Neural cell (in vitro differentiated cells): ENCODE measurements around the gene ZNF462. TPM values are rescaled to one million over a fixed set of nuclear protein-coding genes. Genes with fewer than 3 reads are reported as not detected.

ENCODE experiments used
- H2AFZ ChIP-seq: fragments of 200-600, 300-800 bp; sonication (generic), shearing (Covaris generic); 2 replicates; pipeline ENCODE4 v1.6.0; 2014; ENCODE audit warnings: low read depth, mild to moderate bottlenecking, antibody characterized with exemption, low read length, moderate library complexity
- H3F3A ChIP-seq: fragments of 200-600 bp; shearing (Covaris generic); 2 replicates; pipeline ENCODE4 v1.6.1; 2016; ENCODE audit warnings: mild to moderate bottlenecking, moderate library complexity, mixed read lengths, antibody characterized with exemption, low read length; ENCODE audit not compliant: insufficient read depth, poor library complexity, severe bottlenecking
- H3K27ac ChIP-seq: fragments of 200-600, 300-800 bp; sonication (generic), shearing (Covaris generic); 2 replicates; pipeline ENCODE4 v1.5.1; 2014; ENCODE audit warnings: mild to moderate bottlenecking, low read length, moderate library complexity
- H3K27me3 ChIP-seq: fragments of 300-800, 200-600 bp; sonication (generic), shearing (Covaris generic); 2 replicates; pipeline ENCODE4 v1.6.0; 2014; ENCODE audit warnings: mild to moderate bottlenecking, low read depth, low read length, moderate library complexity; ENCODE audit not compliant: insufficient read depth
- H3K36me3 ChIP-seq: fragments of 300-800, 200-600 bp; sonication (generic), shearing (Covaris generic); 2 replicates; pipeline ENCODE4 v1.5.1; 2014; ENCODE audit warnings: mild to moderate bottlenecking, antibody characterized with exemption, low read length, moderate library complexity; ENCODE audit not compliant: insufficient read depth
- H3K4me2 ChIP-seq: fragments of 300-800, 200-600 bp; sonication (generic), shearing (Covaris generic); 2 replicates; pipeline ENCODE4 v1.6.0; 2014; ENCODE audit warnings: mild to moderate bottlenecking, low read length
- H3K4me3 ChIP-seq: fragments of 300-800, 200-600 bp; sonication (generic), shearing (Covaris generic); 2 replicates; pipeline ENCODE4 v1.5.1; 2014; ENCODE audit warnings: mild to moderate bottlenecking, low read length, moderate library complexity
- H3K79me2 ChIP-seq: fragments of 200-600 bp; shearing (Covaris generic); replicated peaks from 2 replicates; pipeline ENCODE4 v1.6.0; 2014; ENCODE audit warnings: mild to moderate bottlenecking, low read length, moderate library complexity; ENCODE audit not compliant: insufficient read depth
- H3K9ac ChIP-seq: fragments of 300-800, 200-600 bp; sonication (generic), shearing (Covaris generic); 2 replicates; pipeline ENCODE4 v1.6.1; 2016; ENCODE audit warnings: mild to moderate bottlenecking, low read length, mixed read lengths
- H3K9me2 ChIP-seq: fragments of 200-600 bp; shearing (Covaris generic); 2 replicates; pipeline ENCODE4 v1.6.1; 2016; ENCODE audit warnings: mild to moderate bottlenecking, low read length, mixed read lengths; ENCODE audit not compliant: insufficient read depth
- H3K9me3 ChIP-seq: fragments of 200-600, 300-800 bp; sonication (generic), shearing (Covaris generic); 2 replicates; pipeline ENCODE4 v1.6.1; 2016; ENCODE audit warnings: mild to moderate bottlenecking, mixed run types, low read length, moderate library complexity, mixed read lengths
- H4K20me1 ChIP-seq: fragments of 200-600 bp; shearing (Covaris generic); 2 replicates; pipeline ENCODE4 v1.6.1; 2016; ENCODE audit warnings: mild to moderate bottlenecking, mixed run types; ENCODE audit not compliant: insufficient read depth
- CTCF ChIP-seq: fragments of 450-650 bp; IDR thresholded peaks from 2 replicates; pipeline ENCODE4 v1.5.1; 2014; ENCODE audit warnings: antibody characterized with exemption, mild to moderate bottlenecking, moderate library complexity; ENCODE audit not compliant: poor library complexity, severe bottlenecking
- EP300 ChIP-seq: fragments of 450-650 bp; conservative IDR thresholded peaks from 2 replicates; pipeline ENCODE4 v1.6.1; 2014; ENCODE audit warnings: antibody characterized with exemption, mild to moderate bottlenecking, moderate library complexity; ENCODE audit not compliant: poor library complexity, severe bottlenecking
- EZH2 ChIP-seq: fragments of 200-600, 300-800 bp; shearing (Covaris generic), sonication (generic); IDR thresholded peaks from 2 replicates; pipeline ENCODE4 v1.6.1; 2014; ENCODE audit warnings: antibody characterized with exemption, low read length, borderline replicate concordance, mild to moderate bottlenecking; ENCODE audit not compliant: insufficient read depth, poor library complexity, severe bottlenecking
- MXI1 ChIP-seq: fragments of 450-650 bp; conservative IDR thresholded peaks from 2 replicates; pipeline ENCODE4 v1.6.1; 2014; ENCODE audit warnings: antibody characterized with exemption, mild to moderate bottlenecking; ENCODE audit not compliant: poor library complexity, severe bottlenecking
- POLR2AphosphoS5 ChIP-seq: IDR thresholded peaks from 2 replicates; pipeline ENCODE4 v1.6.1; 2012
- RAD21 ChIP-seq: fragments of 450-650 bp; conservative IDR thresholded peaks from 2 replicates; pipeline ENCODE4 v1.6.1; 2014; ENCODE audit warnings: antibody characterized with exemption, mild to moderate bottlenecking, moderate library complexity
- REST ChIP-seq: IDR thresholded peaks from 2 replicates; pipeline ENCODE4 v1.6.1; 2012; ENCODE audit warnings: borderline replicate concordance
- SMC3 ChIP-seq: fragments of 450-650 bp; conservative IDR thresholded peaks from 2 replicates; pipeline ENCODE4 v1.6.1; 2014; ENCODE audit warnings: antibody characterized with exemption, mild to moderate bottlenecking, moderate library complexity; ENCODE audit not compliant: poor library complexity
- TAF1 ChIP-seq: IDR thresholded peaks from 2 replicates; pipeline ENCODE4 v1.6.1; 2012; ENCODE audit warnings: low read depth
- polyA plus RNA-seq: library from polyadenylated mRNA; depleted of rRNA; stranded (reverse); fragments of >200 nt; gene quantifications from 2 replicates; pipeline ENCODE4 v1.2.3, GENCODE V29; 2014

ZNF462 gene
- polyA plus RNA-seq, 1 donor from 2014 or later: 9.1 TPM

- H3K9ac ChIP-seq: no peak overlapping the region
- H3K4me2 ChIP-seq: no peak overlapping the region
- H3K9me3 ChIP-seq: no peaks in the 10 kb centered on the region
- no peak overlapping the region for H2AFZ ChIP-seq
- TF ChIP-seq TAF1: no peak
- no peak for TF ChIP-seq EZH2
- no peak for TF ChIP-seq REST
- TF ChIP-seq RAD21: no peak
- no peak for TF ChIP-seq POLR2AphosphoS5
- TF ChIP-seq SMC3: no peak
- no peak for TF ChIP-seq CTCF
- no peak for TF ChIP-seq EP300
- TF ChIP-seq MXI1: no peak
- no peaks in the 10 kb centered on the region for H3K9me2 ChIP-seq
- no peaks in the 10 kb centered on the region for H3F3A ChIP-seq
- H3K27ac ChIP-seq: no peak overlapping the region
- H3K27me3 ChIP-seq: no peaks in the 10 kb centered on the region
- H4K20me1 ChIP-seq: no peaks in the 10 kb centered on the region
- peaks cover 33% of the 10 kb centered on the region for H3K36me3 ChIP-seq
- no peak overlapping the region for H3K4me3 ChIP-seq
- peaks cover 6% of the 10 kb centered on the region for H3K79me2 ChIP-seq
Observed at GRCh38 chr9:106932178-106932577, 69.2 kb downstream of the ZNF462 start.

- H3K4me3 ChIP-seq: no peak overlapping the region
- H3K27ac ChIP-seq: no peak overlapping the region
- H3K9ac ChIP-seq: no peak overlapping the region
- TF ChIP-seq REST (no peak), EP300 (no peak)
- no peaks in the 10 kb centered on the region for H3K9me3 ChIP-seq
- H3K27me3 ChIP-seq: no peaks in the 10 kb centered on the region
- peaks cover 6% of the 10 kb centered on the region for H3K79me2 ChIP-seq
- no peaks in the 10 kb centered on the region for H3F3A ChIP-seq
- peaks cover 28% of the 10 kb centered on the region for H3K36me3 ChIP-seq
- no peaks in the 10 kb centered on the region for H3K9me2 ChIP-seq
- H3K4me2 ChIP-seq: no peak overlapping the region
- no peak overlapping the region for H2AFZ ChIP-seq
- H4K20me1 ChIP-seq: no peaks in the 10 kb centered on the region
Observed at GRCh38 chr9:106932675-106933074, 69.7 kb downstream of the ZNF462 start.
